Ecto neural progenitor cell (in vitro differentiated cells): ENCODE results near the gene ABCB7.
"Not testable (repeated sequence)": the region's sequence is repeated elsewhere in the genome, so short reads cannot be mapped to it uniquely, and the experiment has no call there.

Experiments used
- DNase-seq: peaks from one replicate; pipeline ENCODE4 v3.0.0-alpha.2; 2018; ENCODE audit warnings: low spot score

ABCB7 gene

DNA sequence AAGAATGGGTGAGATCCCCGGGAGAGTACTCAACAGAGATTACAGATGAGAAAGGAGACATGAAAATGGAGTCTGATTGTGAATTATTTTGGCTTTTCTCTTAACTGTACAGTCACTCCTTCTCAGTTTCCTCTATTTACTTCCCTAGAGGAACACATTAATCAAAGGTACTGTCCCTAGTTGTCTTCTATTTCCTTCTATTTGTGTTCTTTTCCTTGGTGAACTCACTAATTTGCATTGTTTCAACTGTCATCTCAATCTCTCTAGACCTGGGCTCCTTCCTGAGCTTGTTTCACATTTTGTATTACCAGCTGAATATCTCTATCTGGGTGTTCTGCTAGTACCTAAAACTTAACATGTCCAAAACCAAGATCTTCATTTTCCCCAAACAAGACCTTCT lies 59.8 kb downstream of the ABCB7 start:
- no peak for DNase-seq

DNA sequence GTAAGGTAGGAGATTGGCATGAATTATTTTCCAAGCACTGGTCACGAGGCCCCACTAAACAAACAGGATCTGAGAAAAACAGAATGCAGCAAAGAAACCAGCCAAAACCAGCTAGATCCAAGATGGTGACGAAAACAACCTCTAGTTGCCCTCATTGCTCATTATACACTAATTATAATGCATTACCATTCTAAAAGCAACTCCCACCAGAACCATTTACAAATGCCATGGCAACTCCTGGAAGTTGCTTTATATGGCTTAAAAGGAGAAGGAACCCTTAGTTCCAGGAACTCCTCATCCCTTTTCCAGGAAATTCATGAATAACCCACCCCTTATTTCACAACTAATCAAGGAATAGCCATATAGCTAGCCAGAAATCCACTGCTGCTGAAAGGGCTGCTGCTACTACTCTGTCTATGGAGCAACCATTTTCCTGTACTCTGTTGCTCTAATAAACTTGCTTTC lies 69.3 kb downstream of the ABCB7 start:
- no peak for DNase-seq

DNA sequence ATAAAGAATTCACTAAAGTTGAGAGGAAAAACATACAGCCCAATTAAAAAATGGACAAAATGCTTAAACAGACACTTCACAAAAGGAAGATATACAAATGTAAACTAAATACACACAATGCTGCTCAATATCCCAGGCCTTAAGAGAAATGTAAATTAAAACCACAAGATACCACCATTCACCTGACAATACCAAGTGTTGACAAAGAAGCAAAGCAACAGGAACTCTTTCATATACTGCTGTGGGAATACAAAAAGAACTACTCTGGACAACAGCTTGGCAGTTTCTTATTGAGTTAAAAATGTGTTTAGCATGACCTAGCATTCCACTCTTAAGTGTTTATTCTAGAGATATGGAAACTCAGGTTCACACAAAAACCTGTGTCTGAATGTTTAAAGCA lies 71.3 kb downstream of the ABCB7 start:
- DNase-seq = no peak

DNA sequence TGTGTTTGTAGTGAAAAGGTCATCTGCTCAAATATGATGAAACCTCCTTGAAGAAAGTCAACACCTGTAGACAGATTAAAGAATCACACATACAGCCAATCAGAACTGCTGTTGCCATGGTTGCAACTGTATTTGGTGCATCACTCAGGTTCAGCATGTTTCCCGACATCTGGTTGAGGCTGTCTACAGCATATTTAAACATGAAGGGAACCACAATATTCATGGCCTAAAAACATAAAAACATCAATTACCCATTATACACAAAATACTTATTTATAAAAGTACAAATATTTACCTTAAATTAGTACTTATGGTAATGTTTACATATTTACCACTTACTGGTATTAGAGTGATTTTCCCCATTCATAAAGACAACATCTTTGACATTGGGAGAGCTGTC lies 79.7 kb downstream of the ABCB7 start:
- no peak for DNase-seq

DNA sequence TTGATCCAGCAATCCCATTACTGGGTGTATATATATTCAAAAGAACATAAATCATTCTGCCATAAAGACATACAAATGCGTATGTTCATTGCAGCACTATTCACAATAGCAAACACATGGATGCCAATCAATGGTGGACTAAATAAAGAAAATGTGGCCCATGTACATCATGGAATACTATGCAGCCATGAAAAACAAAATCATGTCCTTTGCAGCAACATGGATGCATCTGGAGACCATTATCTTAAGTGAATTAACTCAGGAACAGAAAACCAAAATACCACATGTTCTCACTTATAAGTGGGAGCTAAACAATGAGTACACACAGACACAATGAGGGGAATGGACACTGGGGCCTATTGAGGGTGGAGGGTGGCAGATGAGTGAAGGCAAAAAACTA lies 81.6 kb downstream of the ABCB7 start:
- DNase-seq = no peak

DNA sequence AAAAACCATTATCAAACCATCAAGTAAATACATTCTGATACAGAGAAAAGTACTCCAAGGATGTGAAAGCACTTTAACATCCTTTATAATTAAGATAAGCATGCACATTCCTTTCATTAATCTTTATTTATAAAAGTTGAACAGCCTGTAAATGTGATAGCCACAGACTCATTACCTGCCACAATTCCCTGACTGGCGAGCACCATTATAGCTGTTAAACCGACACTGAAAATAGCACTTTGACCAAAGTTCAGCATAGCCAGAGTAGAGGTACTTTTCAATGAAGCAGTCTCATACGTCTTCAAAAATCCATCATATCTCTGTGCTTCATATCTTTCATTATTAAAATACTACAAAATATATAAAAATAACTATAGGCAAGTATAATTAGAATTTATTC lies 84.7 kb downstream of the ABCB7 start:
- DNase-seq = no peak

DNA sequence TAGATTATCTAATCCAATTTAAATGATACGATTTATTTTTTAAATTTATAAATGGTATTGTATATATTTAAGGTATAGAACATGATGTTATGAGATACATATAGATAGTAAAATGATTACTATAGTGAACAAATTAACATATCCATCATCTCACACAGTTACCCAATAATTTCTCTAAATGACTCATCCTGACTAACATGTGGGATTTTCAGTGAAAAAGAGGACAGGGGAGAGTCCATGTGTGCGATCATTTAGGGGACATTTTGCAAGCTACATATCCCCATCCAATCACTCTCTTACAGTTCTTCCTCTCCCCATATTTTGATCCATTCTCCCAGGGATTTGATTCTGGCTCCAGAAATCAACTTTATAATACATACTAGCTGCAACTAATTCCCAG lies 88.2 kb downstream of the ABCB7 start:
- no peak for DNase-seq

DNA sequence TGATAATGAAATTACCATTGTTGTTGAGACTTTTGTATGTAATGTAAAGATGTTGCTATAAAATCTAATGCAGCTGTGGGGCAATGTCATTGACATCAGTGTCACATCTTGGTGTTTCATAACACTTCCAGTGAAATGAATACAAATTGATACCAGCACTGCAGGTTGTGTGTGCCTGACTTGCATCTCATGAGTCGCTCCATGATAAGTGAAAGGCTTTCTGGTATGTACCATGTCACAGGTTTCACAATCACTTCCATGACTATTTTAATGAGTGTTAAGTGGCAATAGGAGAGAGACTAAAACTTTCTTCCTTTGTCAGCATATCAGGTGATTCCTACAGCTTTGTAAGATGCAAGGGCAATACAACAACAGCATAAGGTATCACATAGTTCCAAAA lies 94.4 kb downstream of the ABCB7 start:
- DNase-seq = no peak

DNA sequence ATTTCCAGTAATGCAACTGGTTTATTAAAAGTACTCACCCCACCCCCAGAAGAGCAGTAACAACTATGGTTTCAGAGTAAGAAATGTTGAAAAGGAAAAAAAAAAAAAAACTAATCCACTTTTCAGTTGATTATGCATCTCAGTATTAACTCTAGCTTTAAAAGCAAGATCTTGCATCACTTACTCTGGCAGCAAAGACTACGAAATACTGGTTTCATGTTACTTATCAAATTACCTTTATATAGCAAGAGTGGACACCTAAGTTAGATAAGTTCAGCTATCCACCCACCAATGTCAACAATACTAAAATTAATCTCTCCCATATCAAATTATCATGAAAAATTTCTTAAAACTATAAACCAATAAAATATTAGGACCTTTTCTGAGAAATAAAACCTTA lies 105.0 kb downstream of the ABCB7 start:
- no peak for DNase-seq

DNA sequence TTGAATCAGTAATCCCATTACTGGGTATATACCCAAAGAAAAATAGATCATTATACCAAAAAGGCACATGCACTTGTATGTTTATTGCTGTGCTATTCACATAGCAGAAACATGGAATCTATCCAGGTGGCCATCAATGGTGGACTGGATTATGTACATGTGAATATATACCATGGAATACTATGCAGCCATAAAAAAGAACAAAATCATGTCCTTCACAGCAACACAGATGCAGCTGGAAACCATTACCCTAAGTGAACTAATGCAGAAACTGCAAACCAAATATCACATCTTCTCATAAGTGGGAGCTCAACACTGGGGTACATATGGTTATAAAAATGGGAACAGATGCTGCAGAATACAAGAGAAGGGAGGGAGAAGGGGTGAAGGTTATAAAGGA lies 110.7 kb downstream of the ABCB7 start:
- DNase-seq = no peak

DNA sequence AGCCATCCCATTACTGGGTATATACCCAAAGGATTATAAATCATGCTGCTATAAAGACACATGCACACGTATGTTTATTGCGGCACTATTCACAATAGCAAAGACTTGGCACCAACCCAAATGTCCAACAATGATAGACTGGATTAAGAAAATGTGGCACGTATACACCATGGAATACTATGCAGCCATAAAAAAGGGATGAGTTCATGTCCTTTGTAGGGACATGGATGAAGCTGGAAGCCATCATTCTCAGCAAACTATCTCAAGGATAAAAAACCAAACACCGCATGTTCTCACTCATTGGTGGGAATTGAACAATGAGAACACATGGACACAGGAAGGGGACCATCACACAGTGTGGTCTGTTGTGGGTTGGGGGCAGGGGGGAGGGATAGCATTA lies 111.9 kb downstream of the ABCB7 start:
- not testable (repeated sequence) for DNase-seq

DNA sequence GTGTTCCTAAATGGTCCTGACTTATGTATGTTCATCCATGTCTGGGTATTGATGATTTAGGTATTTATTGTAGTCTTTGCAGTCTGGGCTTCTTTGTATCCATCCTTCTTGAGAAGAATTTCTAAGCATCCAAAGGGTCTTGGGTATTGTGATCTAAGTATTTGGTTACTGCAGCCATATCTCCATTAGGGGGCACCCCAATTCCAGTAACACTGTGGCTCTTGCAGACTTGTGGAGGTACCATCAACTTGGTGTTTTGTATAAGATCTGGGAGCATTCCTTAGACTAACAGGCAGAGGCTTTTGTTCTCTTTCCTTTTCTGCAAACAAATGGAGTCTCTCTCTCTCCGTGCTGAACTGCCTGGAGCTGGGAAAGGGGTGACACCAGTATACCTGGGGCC lies 117.2 kb downstream of the ABCB7 start:
- no peak for DNase-seq
